SK-N-SH (cell line): Measurements from ENCODE around the gene TMX4.

Source experiments
- MXI1 ChIP-seq: IDR thresholded peaks from 2 replicates; pipeline ENCODE4 v1.6.1; 2012; ENCODE audit warnings: mild to moderate bottlenecking, low read depth, low read length, improper control_type of control experiment
- RXRA ChIP-seq: IDR thresholded peaks from 2 replicates; pipeline ENCODE4 v1.4.0; 2012; ENCODE audit warnings: low read depth, mild to moderate bottlenecking, borderline replicate concordance
- TEAD4 ChIP-seq: IDR thresholded peaks from 2 replicates; pipeline ENCODE4 v1.4.0; 2012; ENCODE audit warnings: mild to moderate bottlenecking, borderline replicate concordance; ENCODE audit not compliant: insufficient read depth
- TF ChIP-seq, protein P1 (sequence below): fragments of 200-600 bp; sonication (generic); IDR thresholded peaks from 2 replicates; pipeline ENCODE4 v1.6.1; 2017; ENCODE audit warnings: antibody characterized with exemption, mild to moderate bottlenecking, moderate library complexity

DNA sequence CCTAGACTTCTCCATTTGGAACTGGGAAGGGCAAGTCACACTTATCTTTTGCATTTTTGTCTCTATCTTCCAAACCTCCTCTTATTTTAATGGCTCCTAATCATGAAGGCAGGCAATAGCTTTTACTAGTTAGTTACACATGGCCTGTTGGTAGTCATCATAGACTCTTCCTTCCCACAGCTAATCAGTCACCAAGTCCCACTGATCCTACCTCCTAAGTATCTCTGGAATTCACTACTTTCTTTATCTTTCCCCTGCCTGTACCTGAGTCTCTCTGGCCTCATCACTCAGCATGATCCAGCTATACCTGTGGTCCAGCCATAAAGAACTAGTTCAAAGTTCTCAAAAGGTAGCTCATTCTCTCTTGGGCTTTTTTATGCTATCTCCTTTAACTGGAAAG lies 18.8 kb downstream of the TMX4 start:
- no peak for TF ChIP-seq TEAD4
- TF ChIP-seq, protein P1, sequence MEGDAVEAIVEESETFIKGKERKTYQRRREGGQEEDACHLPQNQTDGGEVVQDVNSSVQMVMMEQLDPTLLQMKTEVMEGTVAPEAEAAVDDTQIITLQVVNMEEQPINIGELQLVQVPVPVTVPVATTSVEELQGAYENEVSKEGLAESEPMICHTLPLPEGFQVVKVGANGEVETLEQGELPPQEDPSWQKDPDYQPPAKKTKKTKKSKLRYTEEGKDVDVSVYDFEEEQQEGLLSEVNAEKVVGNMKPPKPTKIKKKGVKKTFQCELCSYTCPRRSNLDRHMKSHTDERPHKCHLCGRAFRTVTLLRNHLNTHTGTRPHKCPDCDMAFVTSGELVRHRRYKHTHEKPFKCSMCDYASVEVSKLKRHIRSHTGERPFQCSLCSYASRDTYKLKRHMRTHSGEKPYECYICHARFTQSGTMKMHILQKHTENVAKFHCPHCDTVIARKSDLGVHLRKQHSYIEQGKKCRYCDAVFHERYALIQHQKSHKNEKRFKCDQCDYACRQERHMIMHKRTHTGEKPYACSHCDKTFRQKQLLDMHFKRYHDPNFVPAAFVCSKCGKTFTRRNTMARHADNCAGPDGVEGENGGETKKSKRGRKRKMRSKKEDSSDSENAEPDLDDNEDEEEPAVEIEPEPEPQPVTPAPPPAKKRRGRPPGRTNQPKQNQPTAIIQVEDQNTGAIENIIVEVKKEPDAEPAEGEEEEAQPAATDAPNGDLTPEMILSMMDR, result no peak
- no peak for TF ChIP-seq MXI1
- TF ChIP-seq RXRA, result no peak
